Kidney (tissue), 14 donors: Measurements from ENCODE around the gene IGF2BP1. TPM values are rescaled to one million over a fixed set of nuclear protein-coding genes. Genes with fewer than 3 reads are reported as not detected.

Source experiments
- DNase-seq, 5 donors: peaks; one replicate each; pipeline ENCODE4 v3.0.0-alpha.2; 2013 to 2020
- FAIRE-seq: peaks from 2 replicates; lab custom pipeline; 2012; peaks lifted over from hg19 to GRCh38; lab: Jason Lieb, UNC
- H3K27ac ChIP-seq, 2 donors: one replicate each; pipeline ENCODE4 v1.7.0; 2013; ENCODE audit warnings: low read depth in 2 of 2, low read length in 2 of 2, inconsistent platforms in 1 of 2
- H3K27me3 ChIP-seq: one replicate; pipeline ENCODE4 v1.7.1; 2013; ENCODE audit warnings: low read length, inconsistent platforms; ENCODE audit not compliant: control insufficient read depth, insufficient read depth
- H3K36me3 ChIP-seq, 3 donors: one replicate each; pipeline versions ENCODE4 v1.7.0 to v1.7.1; 2013; ENCODE audit warnings: low read length in 3 of 3, control low read depth in 1 of 3, inconsistent platforms in 1 of 3; ENCODE audit not compliant: insufficient read depth in 3 of 3, control insufficient read depth in 2 of 3
- H3K4me1 ChIP-seq, 3 donors: one replicate each; pipeline versions ENCODE4 v1.7.0 to v1.7.1; 2013; ENCODE audit warnings: low read length in 3 of 3, inconsistent platforms in 1 of 3, low read depth in 1 of 3; ENCODE audit not compliant: control insufficient read depth in 2 of 3, insufficient read depth in 2 of 3
- H3K4me3 ChIP-seq, 3 donors: one replicate each; pipeline versions ENCODE4 v1.7.0 to v1.8.1; 2013; ENCODE audit warnings: low read length in 3 of 3, control low read depth in 1 of 3, inconsistent platforms in 1 of 3
- H3K9ac ChIP-seq, 3 donors: one replicate each; pipeline versions ENCODE4 v1.7.0 to v1.7.1; 2013; ENCODE audit warnings: low read length in 3 of 3, control low read depth in 1 of 3, inconsistent platforms in 1 of 3
- H3K9me3 ChIP-seq, 3 donors: one replicate each; pipeline versions ENCODE4 v1.7.0 to v1.7.1; 2013; ENCODE audit warnings: low read length in 3 of 3, control low read depth in 1 of 3, inconsistent platforms in 1 of 3; ENCODE audit not compliant: control insufficient read depth in 2 of 3, insufficient read depth in 1 of 3
- CTCF ChIP-seq: IDR thresholded peaks from 3 replicates; pipeline ENCODE4 v1.5.1; 2012; ENCODE audit warnings: mild to moderate bottlenecking, moderate library complexity, borderline replicate concordance; ENCODE audit not compliant: insufficient read depth; ENCODE audit errors: extremely low read depth
- intact Hi-C: fragments of 100-400 bp; cut with DNase I; formaldehyde crosslinking; loops from one replicate; pipeline ENCODE4 v1.11.1; 2022
- polyA plus RNA-seq: library from polyadenylated mRNA; stranded (reverse); fragments of 350-450 nt; fragmentation: Illumina TruSeq; extraction: RNeasy Lipid Tissue Mini Kit (QIAGEN cat#74804); gene quantifications from one replicate; pipeline ENCODE4 v1.2.3, GENCODE V29; 2014; ENCODE audit warnings: low read depth, low replicate concordance; ENCODE audit not compliant: insufficient read depth
- total RNA-seq: library from RNA; stranded (reverse); fragmentation: NEBNext Ultra II Directional; extraction: Animal tissue kit (Norgen Biotek cat#: 25700); gene quantifications from one replicate; pipeline ENCODE4 v1.2.1, GENCODE V29; 2021
- donor health status: control.
- donor health status: control.
- donor health status: control.
- donor health status: control.
- donor health status: control.
- donor health status: DM: yes; HTN: yes; CAD: no.
- donor health status: Normal renal cell carcinoma (clear cell type).

The IGF2BP1 gene
- total and polyA plus RNA-seq, 2 donors from 2014 or later, result 1.3 to 1.5 TPM

GRCh38 chr17:49002331-49002730, 5.1 kb downstream of the IGF2BP1 start:
- peaks cover 0 to 3% (median 0%) of the 10 kb centered on the region in 3 donors for H3K9me3 ChIP-seq
- H3K36me3 ChIP-seq, result no peaks in the 10 kb centered on the region
- H3K27me3 ChIP-seq, result peaks cover 12% of the 10 kb centered on the region
- intact Hi-C loops, result no loop called here
- DNase-seq, result no peak
- TF ChIP-seq CTCF, result no peak
- H3K4me1 ChIP-seq, result peaks cover 0 to 2% (median 0%) of the 10 kb centered on the region in 3 donors
- H3K4me3 ChIP-seq, result no peak overlapping the region
- H3K9ac ChIP-seq, result no peak overlapping the region
- FAIRE-seq, result no peak
- no peak overlapping the region for H3K27ac ChIP-seq

GRCh38 chr17:49002766-49003165, 5.6 kb downstream of the IGF2BP1 start:
- Histone ChIP-seq H3K4me1 (peaks cover 0 to 2% (median 0%) of the 10 kb centered on the region in 3 donors), H3K4me3 (no peak overlapping the region), H3K27me3 (peaks cover 12% of the 10 kb centered on the region), H3K9me3 (peaks cover 0 to 3% (median 0%) of the 10 kb centered on the region in 3 donors), H3K9ac (no peak overlapping the region), H3K36me3 (no peaks in the 10 kb centered on the region), H3K27ac (no peak overlapping the region)
- DNase-seq, result no peak
- intact Hi-C loops, result no loop called here
- FAIRE-seq, result no peak
- TF ChIP-seq CTCF, result no peak

GRCh38 chr17:49003557-49004511, 6.6 kb downstream of the IGF2BP1 start:
- Histone ChIP-seq H3K9me3 (peaks cover 0 to 3% (median 0%) of the 10 kb centered on the region in 3 donors), H3K4me1 (no peaks in the 10 kb centered on the region), H3K4me3 (peak overlapping the region in 1 of 3 donors; percentile 52), H3K9ac (peak overlapping the region in 1 of 3 donors; percentile 8), H3K27me3 (peaks cover 12% of the 10 kb centered on the region), H3K27ac (no peak overlapping the region), H3K36me3 (no peaks in the 10 kb centered on the region)
- TF ChIP-seq CTCF, result no peak
- peak in 4 of 5 donors; percentile 59 to 84 (median 76) for DNase-seq
- FAIRE-seq, result no peak
- intact Hi-C loops, result no loop called here
